K562 (cell line): Measurements from ENCODE around the gene ARHGAP15.

ENCODE experiments used
- CHD4 ChIP-seq: fragments of 200-600 bp; sonication (generic); IDR thresholded peaks from 3 replicates; pipeline ENCODE4 v1.6.1; 2012; ENCODE audit warnings: low read depth, mild to moderate bottlenecking, mixed read lengths, low read length, inconsistent platforms; ENCODE audit not compliant: insufficient read depth, insufficient replicate concordance, poor library complexity, severe bottlenecking
- POLR2AphosphoS5 ChIP-seq: IDR thresholded peaks from 2 replicates; pipeline ENCODE4 v1.6.1; 2011; ENCODE audit warnings: mild to moderate bottlenecking, low read depth, low read length, moderate library complexity; ENCODE audit not compliant: control insufficient read depth, insufficient read depth
- TAF1 ChIP-seq: IDR thresholded peaks from 2 replicates; pipeline ENCODE4 v1.6.1; 2011; ENCODE audit warnings: mild to moderate bottlenecking, low read length, moderate library complexity; ENCODE audit not compliant: insufficient read depth, control insufficient read depth, severe bottlenecking; ENCODE audit errors: extremely low read depth
- TBP ChIP-seq: optimal IDR thresholded peaks from 2 replicates; pipeline ENCODE3; 2011; ENCODE audit warnings: low read depth, low read length, improper control_type of control experiment
- ZNF274 ChIP-seq: IDR thresholded peaks from 2 replicates; pipeline ENCODE4 v1.6.1; 2011; ENCODE audit warnings: low read depth, mild to moderate bottlenecking, low read length, moderate library complexity, borderline replicate concordance
- TF ChIP-seq, protein P1 (sequence below): sonication (generic); formaldehyde crosslinking; IDR thresholded peaks from 2 replicates; pipeline ENCODE4 v1.8.0; 2022; ENCODE audit warnings: mild to moderate bottlenecking, missing genetic modification reagents
- TF ChIP-seq, protein P2 (sequence below), 3 experiments: IDR thresholded peaks in 2 of 3; conservative IDR thresholded peaks in 1 of 3; 2 replicates each; pipeline ENCODE4 v1.5.1; 2011 to 2012; ENCODE audit warnings: low read length in 3 of 3, mild to moderate bottlenecking in 3 of 3, control low read depth in 2 of 3, improper control_type of control experiment in 1 of 3, inconsistent platforms in 1 of 3, low read depth in 1 of 3, mixed read lengths in 1 of 3, moderate library complexity in 1 of 3; ENCODE audit not compliant: insufficient read depth in 2 of 3
- TF ChIP-seq, protein P3 (sequence below): sonication (generic); formaldehyde crosslinking; IDR thresholded peaks from 2 replicates; pipeline ENCODE4 v1.4.0; 2020; ENCODE audit warnings: mild to moderate bottlenecking, missing genetic modification reagents

DNA sequence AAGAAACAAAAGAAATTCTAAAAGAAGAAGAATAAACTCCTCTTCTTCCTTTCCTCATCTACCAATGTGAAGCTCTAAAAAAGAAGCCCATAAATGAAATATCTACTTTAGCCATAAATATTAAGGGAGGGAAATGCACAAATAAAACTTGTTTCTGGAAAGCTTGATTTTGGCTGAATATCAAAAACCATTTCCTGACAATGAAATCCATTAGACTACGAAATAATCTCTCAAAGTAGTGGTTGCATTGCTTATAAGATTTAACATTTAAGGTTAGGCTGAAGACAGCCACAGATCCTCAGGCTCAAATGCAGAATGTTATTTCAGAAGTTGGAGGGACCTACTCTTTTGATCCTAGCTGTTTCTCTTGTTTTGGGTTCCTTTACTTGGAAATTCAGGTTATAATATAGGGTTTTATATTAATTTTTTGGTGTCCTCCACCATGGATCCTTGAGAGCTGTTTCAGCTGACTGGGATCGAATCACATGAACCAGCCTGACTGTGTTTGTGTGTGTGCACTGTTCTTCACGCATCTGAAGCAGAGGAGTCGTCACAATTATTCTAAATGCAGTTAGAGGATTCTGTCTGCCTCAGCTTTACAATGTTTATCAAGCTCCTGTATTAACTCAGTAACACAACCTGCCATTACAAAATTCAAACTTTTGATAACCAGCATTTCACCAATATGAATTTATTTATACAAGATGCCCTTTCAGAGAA lies 474.8 kb downstream of the ARHGAP15 start:
- no peak for TF ChIP-seq TBP
- no peak for TF ChIP-seq TAF1
- TF ChIP-seq, protein P1, sequence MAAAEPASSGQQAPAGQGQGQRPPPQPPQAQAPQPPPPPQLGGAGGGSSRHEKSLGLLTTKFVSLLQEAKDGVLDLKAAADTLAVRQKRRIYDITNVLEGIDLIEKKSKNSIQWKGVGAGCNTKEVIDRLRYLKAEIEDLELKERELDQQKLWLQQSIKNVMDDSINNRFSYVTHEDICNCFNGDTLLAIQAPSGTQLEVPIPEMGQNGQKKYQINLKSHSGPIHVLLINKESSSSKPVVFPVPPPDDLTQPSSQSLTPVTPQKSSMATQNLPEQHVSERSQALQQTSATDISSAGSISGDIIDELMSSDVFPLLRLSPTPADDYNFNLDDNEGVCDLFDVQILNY (CRISPR knock-in tag) = no peak
- TF ChIP-seq POLR2AphosphoS5 = no peak
- no peak for TF ChIP-seq ZNF274
- TF ChIP-seq, protein P2, sequence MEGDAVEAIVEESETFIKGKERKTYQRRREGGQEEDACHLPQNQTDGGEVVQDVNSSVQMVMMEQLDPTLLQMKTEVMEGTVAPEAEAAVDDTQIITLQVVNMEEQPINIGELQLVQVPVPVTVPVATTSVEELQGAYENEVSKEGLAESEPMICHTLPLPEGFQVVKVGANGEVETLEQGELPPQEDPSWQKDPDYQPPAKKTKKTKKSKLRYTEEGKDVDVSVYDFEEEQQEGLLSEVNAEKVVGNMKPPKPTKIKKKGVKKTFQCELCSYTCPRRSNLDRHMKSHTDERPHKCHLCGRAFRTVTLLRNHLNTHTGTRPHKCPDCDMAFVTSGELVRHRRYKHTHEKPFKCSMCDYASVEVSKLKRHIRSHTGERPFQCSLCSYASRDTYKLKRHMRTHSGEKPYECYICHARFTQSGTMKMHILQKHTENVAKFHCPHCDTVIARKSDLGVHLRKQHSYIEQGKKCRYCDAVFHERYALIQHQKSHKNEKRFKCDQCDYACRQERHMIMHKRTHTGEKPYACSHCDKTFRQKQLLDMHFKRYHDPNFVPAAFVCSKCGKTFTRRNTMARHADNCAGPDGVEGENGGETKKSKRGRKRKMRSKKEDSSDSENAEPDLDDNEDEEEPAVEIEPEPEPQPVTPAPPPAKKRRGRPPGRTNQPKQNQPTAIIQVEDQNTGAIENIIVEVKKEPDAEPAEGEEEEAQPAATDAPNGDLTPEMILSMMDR (IDR thresholded peaks at IDR 0.05 in 2 of 3, conservative IDR thresholded peaks at IDR 0.05 in 1 of 3; ENCODE audit: insufficient read depth in 2 of 3, low read depth in 1 of 3, low read length in 3 of 3) = no peak
- TF ChIP-seq, protein P3, sequence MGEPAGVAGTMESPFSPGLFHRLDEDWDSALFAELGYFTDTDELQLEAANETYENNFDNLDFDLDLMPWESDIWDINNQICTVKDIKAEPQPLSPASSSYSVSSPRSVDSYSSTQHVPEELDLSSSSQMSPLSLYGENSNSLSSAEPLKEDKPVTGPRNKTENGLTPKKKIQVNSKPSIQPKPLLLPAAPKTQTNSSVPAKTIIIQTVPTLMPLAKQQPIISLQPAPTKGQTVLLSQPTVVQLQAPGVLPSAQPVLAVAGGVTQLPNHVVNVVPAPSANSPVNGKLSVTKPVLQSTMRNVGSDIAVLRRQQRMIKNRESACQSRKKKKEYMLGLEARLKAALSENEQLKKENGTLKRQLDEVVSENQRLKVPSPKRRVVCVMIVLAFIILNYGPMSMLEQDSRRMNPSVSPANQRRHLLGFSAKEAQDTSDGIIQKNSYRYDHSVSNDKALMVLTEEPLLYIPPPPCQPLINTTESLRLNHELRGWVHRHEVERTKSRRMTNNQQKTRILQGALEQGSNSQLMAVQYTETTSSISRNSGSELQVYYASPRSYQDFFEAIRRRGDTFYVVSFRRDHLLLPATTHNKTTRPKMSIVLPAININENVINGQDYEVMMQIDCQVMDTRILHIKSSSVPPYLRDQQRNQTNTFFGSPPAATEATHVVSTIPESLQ (CRISPR knock-in tag) = no peak
- no peak for TF ChIP-seq CHD4
